HG03565 (cell line): Measurements from ENCODE around the gene ZNRD2.
"Not testable (repeated sequence)": the region's sequence is repeated elsewhere in the genome, so short reads cannot be mapped to it uniquely, and the experiment has no call there.

Experiments
- ATAC-seq: cut with Tn5 transposase; IDR thresholded peaks from one replicate; pipeline ENCODE4 v1.9.1; 2021; ENCODE audit warnings: mild to moderate bottlenecking, moderate library complexity; ENCODE audit not compliant: unreplicated experiment

The ZNRD2 gene, protein sequence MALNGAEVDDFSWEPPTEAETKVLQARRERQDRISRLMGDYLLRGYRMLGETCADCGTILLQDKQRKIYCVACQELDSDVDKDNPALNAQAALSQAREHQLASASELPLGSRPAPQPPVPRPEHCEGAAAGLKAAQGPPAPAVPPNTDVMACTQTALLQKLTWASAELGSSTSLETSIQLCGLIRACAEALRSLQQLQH

DNA sequence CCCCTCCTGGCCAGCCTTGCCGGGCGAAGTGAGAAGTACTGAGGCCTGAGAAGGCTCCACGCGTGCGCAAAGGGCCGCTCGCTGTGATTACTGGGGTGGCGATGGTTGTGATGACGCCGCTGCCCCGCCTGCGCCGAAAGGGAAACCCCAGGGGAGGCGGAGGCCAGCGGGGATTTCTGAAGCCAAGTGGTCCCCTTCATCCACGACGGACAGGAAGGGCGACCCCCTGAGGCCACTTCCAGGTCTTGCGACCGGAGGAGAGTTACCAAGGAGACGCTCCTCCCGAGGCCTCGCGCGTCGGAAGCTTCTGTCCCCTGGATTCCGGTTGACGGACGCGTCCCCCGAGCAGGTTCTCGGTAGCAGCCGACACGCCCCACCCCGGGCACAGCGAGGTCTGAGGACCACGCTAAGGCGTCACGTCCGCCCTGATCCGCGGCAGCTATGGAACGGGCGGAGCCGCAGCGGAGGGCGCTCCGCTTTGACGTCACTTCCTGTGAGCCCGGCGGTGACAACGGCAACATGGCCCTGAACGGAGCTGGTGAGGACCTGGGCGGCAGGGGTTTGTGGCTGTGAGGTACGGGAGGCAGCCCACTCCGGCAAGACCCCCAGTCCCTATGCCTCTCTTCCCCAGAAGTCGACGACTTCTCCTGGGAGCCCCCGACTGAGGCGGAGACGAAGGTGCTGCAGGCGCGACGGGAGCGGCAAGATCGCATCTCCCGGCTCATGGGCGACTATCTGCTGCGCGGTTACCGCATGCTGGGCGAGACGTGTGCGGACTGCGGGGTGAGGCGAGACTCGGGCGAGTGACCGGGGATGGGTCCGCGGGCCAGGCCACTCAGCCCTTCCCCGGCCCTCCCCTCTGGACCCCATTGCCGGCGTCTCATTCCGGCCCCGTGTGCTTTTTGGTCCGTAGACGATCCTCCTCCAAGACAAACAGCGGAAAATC, at the start of gene ZNRD2:
Gene ZNRD2 (plus strand): TSS at position 505 of the 946 bp plus-strand sequence. CDS start 15 bp downstream, at position 520.
- ATAC-seq: peak; percentile 54

DNA sequence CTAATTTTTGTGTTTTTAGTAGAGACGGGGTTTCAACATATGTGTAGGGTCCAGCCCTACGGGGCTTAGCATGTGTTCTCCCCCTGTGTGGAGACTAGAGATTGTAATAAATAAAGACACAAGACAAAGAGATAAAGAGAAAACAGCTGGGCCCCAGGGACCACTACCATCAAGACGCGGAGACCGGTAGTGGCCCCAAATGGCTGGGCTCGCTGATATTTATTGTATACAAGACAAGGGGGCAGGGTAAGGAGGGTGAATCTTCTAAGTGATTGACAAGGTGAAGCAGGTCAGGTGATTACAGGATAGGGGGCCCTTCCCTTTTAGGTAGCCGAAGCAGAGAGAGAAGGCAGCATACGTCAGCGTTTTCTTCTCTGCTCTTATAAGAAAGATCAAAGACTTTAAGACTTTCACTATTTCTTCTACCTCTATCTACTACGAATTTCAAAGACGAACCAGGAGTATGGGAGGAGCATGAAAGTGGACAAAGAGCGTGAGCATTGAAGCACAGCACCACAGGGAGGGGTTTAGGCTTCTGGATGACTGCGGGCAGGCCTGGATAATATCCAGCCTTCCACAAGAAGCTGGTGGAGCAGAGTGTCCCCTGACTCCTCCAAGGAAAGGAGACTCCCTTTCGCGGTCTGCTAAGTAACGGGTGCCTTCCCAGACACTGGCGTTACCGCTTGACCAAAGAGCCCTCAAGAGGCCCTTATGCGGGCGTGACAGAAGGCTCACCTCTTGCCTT, 48.3 kb upstream of the ZNRD2 start:
- ATAC-seq: not testable (repeated sequence)

DNA sequence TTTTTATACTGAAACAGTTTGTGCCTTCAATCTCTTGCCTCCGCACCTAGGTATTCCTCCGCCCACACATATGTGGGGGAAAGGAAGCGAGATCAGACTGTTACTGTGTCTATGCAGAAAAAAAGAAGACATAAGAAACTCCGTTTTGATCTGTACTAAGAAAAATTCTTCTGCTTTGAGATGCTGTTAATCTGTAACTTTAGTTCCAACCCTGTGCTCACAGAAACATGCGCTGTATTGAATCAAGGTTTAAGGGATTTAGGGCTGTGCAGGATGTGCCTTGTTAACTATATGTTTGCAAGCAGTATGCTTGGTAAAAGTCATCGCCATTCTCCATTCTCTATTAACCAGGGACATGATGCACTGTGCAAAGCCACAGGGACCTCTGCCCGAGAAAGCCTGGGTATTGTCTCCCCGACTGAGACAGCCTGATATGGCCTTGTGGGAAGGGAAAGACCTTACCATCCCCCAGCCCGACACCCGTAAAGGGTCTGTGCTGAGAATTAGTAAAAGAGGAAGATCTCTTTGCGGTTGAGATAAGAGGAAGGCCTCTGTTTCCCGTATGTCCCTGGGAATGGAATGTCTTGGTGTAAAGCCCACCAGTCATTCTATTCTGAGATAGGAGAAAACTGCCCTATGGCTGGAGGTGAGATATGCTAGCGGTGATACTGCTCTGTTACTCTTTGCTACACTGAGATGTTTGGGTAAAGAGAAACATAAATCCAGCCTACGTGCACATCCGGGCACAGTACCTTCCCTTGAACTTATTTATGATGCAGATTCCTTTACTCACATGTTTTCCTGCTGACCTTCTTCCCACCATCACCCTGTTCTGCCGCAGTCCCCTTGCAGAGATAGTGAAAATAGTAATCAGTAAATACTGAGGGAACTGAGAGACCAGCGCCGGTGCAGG, 47.3 kb upstream of the ZNRD2 start:
- not testable (repeated sequence) for ATAC-seq

DNA sequence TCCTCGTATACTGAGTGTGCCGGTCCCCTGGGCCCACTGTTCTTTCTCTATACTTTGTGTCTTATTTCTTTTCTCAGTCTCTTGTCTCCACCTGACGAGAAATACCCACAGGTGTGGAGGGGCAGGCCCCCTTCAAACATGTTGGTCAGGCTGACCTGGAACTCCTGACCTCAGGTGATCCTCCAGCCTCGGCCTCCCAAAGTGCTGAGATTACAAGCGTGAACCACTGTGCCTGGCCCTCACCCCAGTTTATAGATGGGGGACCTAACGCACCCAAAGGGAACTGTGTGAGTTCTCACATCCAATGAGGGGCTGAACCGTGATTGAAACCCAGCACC, 46.7 kb upstream of the ZNRD2 start:
- ATAC-seq: not testable (repeated sequence)

DNA sequence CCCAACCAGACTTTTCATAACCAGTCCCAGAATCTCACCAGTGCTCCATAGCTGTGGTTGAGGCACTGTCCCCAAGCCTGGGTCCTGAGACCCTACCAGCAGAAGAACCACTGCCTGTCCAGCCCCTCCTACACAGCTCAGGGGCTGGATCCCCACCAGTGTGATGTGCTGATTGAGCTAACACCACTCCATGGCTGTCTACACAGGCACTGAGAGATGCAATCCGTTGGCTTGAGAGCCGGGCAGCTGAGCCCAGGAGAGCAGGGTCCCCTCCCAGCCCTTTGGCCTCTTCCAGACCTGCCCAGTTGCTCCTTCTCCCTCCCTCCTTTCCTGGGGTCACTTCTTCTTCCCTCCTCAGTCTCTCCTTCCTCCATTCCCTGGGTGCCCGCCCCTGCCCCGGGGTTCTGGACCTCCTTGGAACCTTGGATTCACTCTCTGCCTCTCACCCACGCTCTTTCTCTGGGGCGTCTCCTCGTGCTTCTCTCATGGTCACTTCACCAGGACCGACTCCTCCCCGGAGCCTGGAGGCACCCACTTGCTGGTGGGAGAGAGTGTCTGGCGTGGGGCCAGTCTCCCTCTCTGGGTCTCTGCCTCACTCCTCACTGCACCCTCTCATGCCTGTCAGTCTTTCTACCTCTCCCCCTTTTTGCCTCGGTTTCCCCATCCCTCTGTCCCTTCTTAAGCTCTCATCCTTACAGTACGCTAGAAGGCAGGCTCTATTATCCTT, 46.1 kb upstream of the ZNRD2 start:
- no peak for ATAC-seq

DNA sequence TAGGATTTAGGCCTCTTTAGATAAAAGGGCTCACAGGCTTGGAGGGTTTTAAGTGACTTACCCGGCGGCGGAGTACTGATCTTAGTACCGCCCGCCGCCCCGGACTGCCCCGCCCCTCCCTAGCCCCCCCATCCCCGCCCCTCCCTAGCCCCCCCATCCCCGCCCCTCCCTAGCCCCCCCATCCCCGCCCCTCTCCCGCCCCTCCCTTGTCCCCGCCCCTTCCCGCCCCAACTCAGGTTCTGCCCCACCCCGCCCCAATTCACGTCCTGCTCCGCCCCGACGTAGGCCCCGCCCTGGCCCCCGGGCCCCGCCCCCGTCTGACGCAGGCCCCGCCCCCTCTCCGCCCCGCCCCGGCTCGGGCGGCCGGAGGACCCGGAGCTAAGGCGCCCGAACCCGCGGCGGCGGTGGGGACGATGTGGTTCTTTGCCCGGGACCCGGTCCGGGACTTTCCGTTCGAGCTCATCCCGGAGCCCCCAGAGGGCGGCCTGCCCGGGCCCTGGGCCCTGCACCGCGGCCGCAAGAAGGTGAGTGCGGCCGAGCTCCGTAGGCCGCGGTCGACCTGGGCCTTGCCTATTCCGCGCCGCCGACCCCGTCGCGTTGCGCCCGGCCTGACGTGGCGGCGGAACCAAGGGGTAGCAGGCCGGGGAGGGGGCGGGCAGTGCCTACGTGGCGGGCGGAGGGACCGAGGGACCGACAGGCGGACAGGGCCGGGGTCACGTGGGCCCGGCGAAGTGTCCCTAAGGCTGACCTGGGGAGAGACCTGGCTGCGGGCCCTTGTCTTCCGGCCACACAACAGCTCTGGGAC, 45.3 kb upstream of the ZNRD2 start, which contains the start of gene SCYL1:
Gene SCYL1 (plus strand): TSS at position 343 of the 805 bp plus-strand sequence. CDS start 71 bp downstream, at position 414.
- ATAC-seq: peak; percentile 40

DNA sequence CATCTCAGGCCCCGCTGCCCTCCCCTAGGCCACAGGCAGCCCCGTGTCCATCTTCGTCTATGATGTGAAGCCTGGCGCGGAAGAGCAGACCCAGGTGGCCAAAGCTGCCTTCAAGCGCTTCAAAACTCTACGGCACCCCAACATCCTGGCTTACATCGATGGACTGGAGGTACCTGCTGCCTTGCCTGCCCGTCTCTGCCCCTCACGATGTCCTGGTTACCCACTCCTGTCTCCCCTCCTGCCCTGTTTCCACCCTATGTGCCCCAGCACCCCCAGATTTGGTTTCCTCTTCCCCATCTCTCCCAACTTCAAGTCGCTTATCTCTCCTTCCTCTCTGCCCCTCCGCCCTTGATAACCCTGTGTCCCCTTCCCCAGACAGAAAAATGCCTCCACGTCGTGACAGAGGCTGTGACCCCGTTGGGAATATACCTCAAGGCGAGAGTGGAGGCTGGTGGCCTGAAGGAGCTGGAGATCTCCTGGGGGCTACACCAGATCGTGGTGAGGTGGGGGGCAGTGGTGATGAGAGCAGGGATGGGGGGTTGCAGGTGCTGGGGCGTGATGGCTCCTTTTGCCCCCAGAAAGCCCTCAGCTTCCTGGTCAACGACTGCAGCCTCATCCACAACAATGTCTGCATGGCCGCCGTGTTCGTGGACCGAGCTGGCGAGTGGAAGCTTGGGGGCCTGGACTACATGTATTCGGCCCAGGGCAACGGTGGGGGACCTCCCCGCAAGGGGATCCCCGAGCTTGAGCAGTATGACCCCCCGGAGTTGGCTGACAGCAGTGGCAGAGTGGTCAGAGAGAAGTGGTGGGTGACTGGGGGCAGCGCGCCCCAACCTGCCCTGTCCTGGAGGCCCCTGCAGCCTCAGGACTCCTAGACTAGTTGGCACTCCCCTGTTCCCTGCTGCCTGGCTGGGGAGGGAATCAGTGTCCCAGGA, 44.5 kb upstream of the ZNRD2 start:
- ATAC-seq: no peak

DNA sequence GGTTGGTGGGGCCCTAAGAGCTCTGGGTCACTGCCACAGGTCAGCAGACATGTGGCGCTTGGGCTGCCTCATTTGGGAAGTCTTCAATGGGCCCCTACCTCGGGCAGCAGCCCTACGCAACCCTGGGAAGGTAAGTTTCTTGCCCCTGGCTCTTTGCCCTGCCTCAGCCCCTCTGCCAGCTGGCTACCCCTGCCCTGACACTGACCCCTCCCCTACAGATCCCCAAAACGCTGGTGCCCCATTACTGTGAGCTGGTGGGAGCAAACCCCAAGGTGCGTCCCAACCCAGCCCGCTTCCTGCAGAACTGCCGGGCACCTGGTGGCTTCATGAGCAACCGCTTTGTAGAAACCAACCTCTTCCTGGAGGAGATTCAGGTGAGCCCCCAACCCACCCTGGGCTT, 43.5 kb upstream of the ZNRD2 start:
- ATAC-seq: no peak

DNA sequence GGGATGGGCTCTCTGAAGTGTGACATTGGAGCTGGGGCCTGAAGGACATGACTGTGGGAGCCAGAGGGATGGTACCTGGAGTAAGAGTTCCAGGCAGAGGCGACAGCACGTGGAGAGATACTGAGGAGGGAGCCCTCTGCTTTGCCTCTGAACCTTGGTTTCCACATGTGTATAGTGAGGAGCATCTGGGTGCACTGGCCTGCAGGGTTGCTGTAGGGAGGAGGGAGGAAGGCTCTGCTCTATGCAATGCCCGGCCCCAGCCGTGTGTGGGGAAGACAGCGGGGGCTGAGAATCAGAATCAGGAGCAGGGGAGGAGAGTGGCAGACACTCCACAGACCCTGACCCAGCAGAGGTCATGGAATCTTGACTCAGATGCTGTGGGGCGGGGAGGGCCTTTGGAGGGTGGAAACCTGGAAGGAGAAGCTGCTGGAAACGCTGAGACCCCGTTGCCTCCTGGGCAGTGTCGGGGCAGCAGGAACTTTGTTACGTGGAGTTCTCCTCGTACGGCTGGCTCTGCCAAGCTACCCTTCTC, 41.4 kb upstream of the ZNRD2 start:
- ATAC-seq: no peak

DNA sequence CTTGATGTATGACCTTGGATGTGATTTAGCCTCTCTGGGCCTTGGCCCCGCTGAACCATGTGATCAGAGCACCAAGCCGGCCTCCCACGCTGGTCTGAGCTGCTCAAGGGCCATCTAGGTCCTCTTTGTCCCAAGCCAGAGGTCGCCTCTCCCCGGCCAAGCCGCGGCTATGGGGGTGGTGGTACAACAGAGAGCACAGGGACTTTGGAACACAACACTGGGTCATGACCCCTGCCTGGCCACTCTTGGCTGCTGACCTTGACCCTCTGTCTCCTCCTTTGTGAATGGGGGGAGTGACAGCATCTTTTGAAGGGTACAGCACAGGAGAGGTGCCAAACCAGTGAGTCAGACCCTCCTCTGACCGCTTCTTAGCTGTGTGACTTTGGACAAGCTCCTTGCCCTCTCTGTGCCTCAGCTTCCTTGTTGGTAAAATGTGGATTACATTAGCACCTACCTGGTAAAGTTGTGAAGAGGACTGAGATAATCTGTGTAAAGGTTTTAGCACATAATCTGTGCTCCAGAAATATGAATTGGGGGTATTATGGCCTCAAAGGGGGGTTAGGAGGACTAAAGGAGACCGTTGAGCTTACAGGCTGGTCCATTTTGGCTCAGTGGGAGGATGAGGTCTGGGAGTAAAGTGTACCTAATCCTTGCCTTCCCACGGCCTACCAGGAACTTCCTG, 40.7 kb upstream of the ZNRD2 start:
- ATAC-seq: no peak

DNA sequence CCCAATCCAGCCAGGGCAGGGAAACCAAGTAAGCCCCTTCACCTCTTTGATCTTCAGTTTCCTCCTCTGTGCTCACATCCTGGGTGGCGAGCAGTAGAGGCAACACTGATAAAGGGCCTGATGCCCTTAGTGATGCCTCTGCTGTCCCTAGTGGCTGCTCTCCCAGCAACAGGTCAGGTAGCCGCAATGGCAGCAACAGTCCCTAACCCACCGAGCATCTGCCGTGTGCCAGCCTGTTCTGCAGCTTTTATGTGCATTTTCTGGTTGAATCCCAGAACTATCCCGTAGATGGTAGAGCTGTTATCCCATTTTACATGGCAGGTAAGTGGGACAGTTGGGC, 40.1 kb upstream of the ZNRD2 start:
- ATAC-seq: no peak

DNA sequence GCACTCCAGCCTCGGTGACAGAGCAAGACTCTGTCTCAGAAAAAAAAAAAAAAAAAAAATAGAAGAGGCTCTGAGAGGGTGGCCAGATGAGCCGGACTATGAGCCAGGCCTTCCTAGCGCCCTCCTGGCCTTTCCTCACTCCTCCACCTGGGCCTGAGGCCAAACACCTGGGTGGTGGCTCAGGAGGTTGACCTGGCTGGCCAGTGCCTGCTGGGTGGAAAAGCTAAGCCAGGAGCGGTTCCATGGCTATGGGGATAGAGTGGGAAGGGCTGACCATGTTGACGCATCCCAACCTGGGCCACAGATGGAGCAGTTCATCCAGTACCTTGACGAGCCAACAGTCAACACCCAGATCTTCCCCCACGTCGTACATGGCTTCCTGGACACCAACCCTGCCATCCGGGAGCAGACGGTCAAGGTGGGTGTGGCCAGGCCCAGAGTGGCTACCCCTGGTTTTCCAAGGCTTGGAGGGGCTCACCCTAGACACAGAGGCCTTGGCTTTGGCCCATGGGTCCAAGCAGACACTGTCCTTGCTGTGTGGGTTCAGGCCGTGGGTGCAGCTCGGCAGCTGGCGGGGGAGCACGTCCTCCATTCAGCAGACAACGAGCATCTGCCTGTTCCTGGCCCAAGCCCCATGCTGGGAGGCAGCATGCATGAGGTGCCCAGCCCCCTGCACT, 37.8 kb upstream of the ZNRD2 start:
- ATAC-seq: no peak

DNA sequence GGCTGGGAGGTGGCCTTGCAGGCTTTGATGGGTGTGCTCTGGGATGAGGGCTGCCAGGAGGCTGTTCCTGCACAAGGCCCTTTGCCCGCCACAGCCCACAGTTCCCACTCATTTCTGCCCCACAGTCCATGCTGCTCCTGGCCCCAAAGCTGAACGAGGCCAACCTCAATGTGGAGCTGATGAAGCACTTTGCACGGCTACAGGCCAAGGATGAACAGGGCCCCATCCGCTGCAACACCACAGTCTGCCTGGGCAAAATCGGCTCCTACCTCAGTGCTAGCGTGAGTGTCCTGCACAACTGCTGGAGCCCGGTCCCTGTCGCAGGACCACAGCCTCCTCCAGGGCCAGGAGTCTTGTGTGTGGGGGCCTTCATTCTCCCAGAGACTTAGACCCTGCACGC, 35.2 kb upstream of the ZNRD2 start:
- ATAC-seq: no peak

DNA sequence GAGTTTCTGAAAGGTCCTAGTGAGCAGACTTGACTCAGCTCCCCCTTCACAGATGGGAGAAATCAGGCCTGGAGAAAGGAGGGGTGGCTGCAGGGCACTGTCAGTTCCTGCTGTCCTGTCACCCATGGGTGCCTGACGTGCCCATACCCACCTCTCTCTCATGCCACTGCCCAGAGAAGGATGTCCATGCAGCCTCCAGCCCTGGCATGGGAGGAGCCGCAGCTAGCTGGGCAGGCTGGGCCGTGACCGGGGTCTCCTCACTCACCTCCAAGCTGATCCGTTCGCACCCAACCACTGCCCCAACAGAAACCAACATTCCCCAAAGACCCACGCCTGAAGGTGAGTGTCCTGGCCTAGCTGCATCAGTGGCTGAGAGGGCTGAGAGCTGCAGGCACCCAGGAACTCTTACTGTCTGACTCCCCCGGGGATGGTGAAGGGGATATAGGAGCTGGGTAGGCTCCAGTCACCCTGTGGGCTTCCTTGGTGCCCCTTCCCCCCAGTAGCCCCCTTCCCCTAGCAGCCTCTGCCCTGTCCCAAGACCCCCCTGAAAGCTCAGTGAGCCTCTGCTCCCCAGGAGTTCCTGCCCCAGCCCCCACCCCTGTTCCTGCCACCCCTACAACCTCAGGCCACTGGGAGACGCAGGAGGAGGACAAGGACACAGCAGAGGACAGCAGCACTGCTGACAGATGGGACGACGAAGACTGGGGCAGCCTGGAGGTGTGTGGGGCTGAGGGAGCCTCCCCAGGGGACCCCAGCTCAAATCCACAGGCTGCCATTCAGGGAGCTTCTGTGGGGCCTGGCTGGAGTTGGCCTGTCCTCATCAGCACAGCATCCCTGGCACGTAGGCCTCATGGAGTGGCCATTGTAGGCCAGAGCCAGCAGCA, 33.6 kb upstream of the ZNRD2 start:
- ATAC-seq: no peak

DNA sequence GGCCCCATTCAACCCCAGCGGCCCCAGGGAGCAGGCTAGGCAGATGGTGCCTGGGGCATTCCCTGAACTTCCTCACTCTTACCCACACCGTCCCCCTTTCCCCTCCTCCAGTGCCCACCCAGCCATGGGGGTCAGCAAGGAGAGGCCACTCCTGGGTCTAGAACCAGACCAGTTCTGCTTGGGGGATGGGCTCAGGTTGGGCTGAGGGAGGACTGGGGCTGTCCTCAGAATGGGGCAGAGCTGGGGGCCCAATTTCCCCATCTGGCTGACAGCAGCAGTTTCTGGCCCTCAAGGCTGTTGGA, 33.0 kb upstream of the ZNRD2 start:
- ATAC-seq: no peak
